IPS DF 6.9 (cell line): ENCODE data around the gene MAZ.
A peak's percentile ranks its signal among the peaks of the same experiment; 100 is the strongest.
"Not testable (repeated sequence)": the region's sequence is repeated elsewhere in the genome, so short reads cannot be mapped to it uniquely, and the experiment has no call there.

Source experiments
- DNase-seq: peaks from one replicate; pipeline ENCODE4 v3.0.0-alpha.2; 2013; ENCODE audit warnings: low read depth, low spot score
- H3K27ac ChIP-seq: one replicate; pipeline ENCODE4 v1.5.1; 2013; ENCODE audit warnings: low read length, control low read depth
- H3K27me3 ChIP-seq: 2 replicates; pipeline ENCODE4 v1.6.1; 2013; ENCODE audit warnings: mild to moderate bottlenecking, low read length; ENCODE audit not compliant: control insufficient read depth, insufficient read depth
- H3K36me3 ChIP-seq: 2 replicates; pipeline ENCODE4 v1.6.1; 2013; ENCODE audit warnings: low read length; ENCODE audit not compliant: control insufficient read depth, insufficient read depth
- H3K4me1 ChIP-seq: 2 replicates; pipeline ENCODE4 v1.6.1; 2013; ENCODE audit warnings: low read length; ENCODE audit not compliant: control insufficient read depth, insufficient read depth
- H3K4me3 ChIP-seq: 2 replicates; pipeline ENCODE4 v1.5.1; 2013; ENCODE audit warnings: mild to moderate bottlenecking, low read length
- H3K9me3 ChIP-seq: 2 replicates; pipeline ENCODE4 v1.6.1; 2013; ENCODE audit warnings: low read length, inconsistent platforms; ENCODE audit not compliant: control insufficient read depth, insufficient read depth
- WGBS: extraction: QIAGEN DNeasy Blood & Tissue Kit; methylation state at CpG from one replicate; pipeline ENCODE4 v1.1.7; 2013; ENCODE audit warnings: mixed read lengths, missing lambda C conversion rate; ENCODE audit not compliant: insufficient read length, insufficient coverage; 5-methylcytosine and 5-hydroxymethylcytosine counted together

The MAZ gene

GRCh38 chr16:29784901-29785500, 21.3 kb upstream of the MAZ start:
- Histone ChIP-seq H3K9me3 (no peaks in the 10 kb centered on the region), H3K36me3 (no peaks in the 10 kb centered on the region), H3K4me1 (no peaks in the 10 kb centered on the region), H3K27me3 (no peaks in the 10 kb centered on the region), H3K27ac (no peak overlapping the region), H3K4me3 (no peak overlapping the region; the same call in 1 of the 2 replicates)
- WGBS = no CpG with 5 or more reads among the region's 38 CpGs
- peak; percentile 86 for DNase-seq

- not testable (repeated sequence) for DNase-seq, H3K4me3 ChIP-seq, H3K27me3 ChIP-seq, H3K36me3 ChIP-seq, H3K27ac ChIP-seq, H3K9me3 ChIP-seq, H3K4me1 ChIP-seq
- no CpG with 5 or more reads among the region's 4 CpGs for WGBS
Measured at GRCh38 chr16:29787155-29787554, 19.2 kb upstream of the MAZ start.

GRCh38 chr16:29789775-29790182, 16.6 kb upstream of the MAZ start:
- Histone ChIP-seq H3K27me3 (no peaks in the 10 kb centered on the region), H3K4me3 (peak overlapping the region; percentile 50; the same call in 1 of the 2 replicates), H3K36me3 (no peaks in the 10 kb centered on the region), H3K9me3 (no peaks in the 10 kb centered on the region), H3K4me1 (no peaks in the 10 kb centered on the region), H3K27ac (no peak overlapping the region)
- DNase-seq = no peak
- no CpG with 5 or more reads among the region's 20 CpGs for WGBS

- Histone ChIP-seq H3K27ac (no peak within 1 kb of the TSS), H3K27me3 (no peaks in the 10 kb centered on the region), H3K4me3 (peak within 1 kb of the TSS; percentile 86), H3K4me1 (no peaks in the 10 kb centered on the region), H3K9me3 (no peaks in the 10 kb centered on the region), H3K36me3 (no peaks in the 10 kb centered on the region)
- no CpG with 5 or more reads among the region's 67 CpGs for WGBS
- DNase-seq = peak; percentile 96
Measured at GRCh38 chr16:29790183-29790948, 16.0 kb upstream of the MAZ start, which contains the start of gene KIF22. Gene KIF22 (plus strand): TSS chr16:29790751. CDS start chr16:29790760, 9 bp downstream.

GRCh38 chr16:29790949-29791844, 15.1 kb upstream of the MAZ start:
- WGBS = no CpG with 5 or more reads among the region's 31 CpGs
- Histone ChIP-seq H3K4me3 (peak overlapping the region; percentile 86), H3K36me3 (no peaks in the 10 kb centered on the region), H3K9me3 (no peaks in the 10 kb centered on the region), H3K27ac (no peak overlapping the region), H3K27me3 (no peaks in the 10 kb centered on the region), H3K4me1 (no peaks in the 10 kb centered on the region)
- no peak for DNase-seq

DNA sequence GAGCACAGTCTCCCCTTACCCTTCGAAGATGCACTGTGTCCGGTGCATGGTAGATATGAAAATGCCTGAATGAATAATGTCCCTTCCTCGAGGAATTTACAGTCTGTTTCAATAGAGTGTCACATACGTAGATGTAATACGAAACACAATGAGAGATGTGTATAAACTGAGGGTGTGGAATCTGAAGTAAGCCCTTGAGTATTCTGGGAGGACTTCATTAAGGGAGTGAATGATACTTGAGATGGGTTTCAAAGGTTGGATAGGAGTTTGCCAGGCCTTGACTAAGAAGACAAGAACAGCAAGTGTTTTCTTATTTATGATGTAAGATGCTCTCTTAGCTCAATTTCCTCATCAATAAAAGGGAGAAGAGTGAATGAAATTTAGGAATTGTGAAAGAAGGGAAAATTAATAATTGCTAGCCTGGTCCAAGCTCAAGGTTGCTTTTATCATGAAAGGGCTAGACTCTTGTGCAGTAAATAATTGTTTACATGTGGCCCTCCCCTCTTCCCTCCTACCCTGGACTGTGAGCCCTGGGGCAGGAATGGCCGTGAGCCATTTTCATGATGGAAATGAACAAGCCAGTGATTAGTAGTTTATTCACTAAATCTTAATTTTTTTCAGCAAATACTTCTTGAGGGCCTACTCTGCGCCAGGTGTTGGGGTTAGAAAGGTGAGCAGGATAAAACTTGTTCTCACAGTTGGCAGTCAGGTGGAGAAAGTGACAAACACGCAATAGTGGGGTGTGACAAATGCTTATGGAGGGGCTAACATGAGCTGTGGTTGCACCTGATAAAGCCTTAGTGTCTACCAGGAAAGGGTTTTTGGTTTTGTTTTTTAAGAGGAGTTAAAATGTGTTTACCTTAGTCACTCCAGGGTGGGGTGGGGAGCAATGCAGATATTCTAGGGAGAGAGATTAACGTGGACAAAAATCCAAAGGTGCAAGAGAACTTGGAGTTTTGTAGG, 14.2 kb upstream of the MAZ start:
- no peak for DNase-seq
- Histone ChIP-seq H3K4me1 (no peaks in the 10 kb centered on the region), H3K9me3 (no peaks in the 10 kb centered on the region), H3K27ac (no peak overlapping the region), H3K27me3 (no peaks in the 10 kb centered on the region), H3K4me3 (peak overlapping the region; percentile 86; the same call in 1 of the 2 replicates), H3K36me3 (peaks cover 6% of the 10 kb centered on the region; the same call in 1 of the 2 replicates)
- no CpG with 5 or more reads among the region's 9 CpGs for WGBS

DNA sequence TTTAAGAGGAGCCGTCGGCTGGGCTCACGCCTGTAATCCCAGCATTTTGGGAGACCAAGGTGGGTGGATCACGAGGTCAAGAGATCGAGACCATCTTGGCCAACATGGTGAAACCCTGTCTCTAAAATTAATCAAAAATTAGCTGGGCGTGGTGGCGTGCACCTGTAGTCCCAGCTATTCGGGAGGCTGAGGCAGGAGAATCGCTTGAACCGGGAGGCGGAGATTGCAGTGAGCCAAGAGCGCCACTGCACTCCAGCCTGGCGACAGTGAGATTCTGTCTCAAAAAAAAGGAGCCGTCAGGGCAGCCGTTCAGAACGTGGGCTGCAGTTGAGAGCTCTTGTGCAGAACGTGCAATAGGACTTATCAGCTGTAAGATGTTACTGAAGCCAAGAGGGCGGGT, 13.2 kb upstream of the MAZ start:
- WGBS = no CpG with 5 or more reads among the region's 18 CpGs
- peaks cover 13% of the 10 kb centered on the region; the same call in 1 of the 2 replicates for H3K36me3 ChIP-seq
- not testable (repeated sequence) for H3K27me3 ChIP-seq, H3K4me3 ChIP-seq, DNase-seq, H3K9me3 ChIP-seq, H3K27ac ChIP-seq, H3K4me1 ChIP-seq

DNA sequence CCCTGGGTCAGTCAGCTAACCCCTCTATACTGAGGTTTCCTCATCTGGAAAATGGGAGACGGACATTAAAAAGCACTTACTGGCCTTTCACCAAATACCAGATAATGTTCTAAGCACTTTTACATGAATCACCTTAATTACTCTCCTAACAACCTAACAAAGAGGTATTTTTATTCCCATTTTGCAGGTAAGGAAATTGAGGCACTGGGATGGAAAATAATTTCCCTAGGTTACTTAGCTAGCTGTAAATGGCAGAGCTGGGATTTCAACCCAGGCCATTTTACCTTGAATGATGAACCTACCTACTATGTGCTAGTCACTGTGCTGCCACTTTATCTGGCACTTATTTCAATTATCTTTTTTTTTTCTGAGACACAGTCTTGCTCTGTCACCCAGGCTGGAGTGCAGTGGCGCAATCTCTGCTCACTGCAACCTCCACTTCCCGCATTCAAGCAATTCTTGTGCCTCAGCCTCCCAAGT, 12.1 kb upstream of the MAZ start:
- no peaks in the 10 kb centered on the region for H3K9me3 ChIP-seq
- no peak overlapping the region for H3K4me3 ChIP-seq
- DNase-seq = no peak
- no peaks in the 10 kb centered on the region for H3K27me3 ChIP-seq
- H3K4me1 ChIP-seq = no peaks in the 10 kb centered on the region
- H3K27ac ChIP-seq = no peak overlapping the region
- no CpG with 5 or more reads among the region's 3 CpGs for WGBS
- H3K36me3 ChIP-seq = peaks cover 23% of the 10 kb centered on the region

- Histone ChIP-seq H3K9me3 (no peaks in the 10 kb centered on the region), H3K27me3 (no peaks in the 10 kb centered on the region), H3K36me3 (peaks cover 33% of the 10 kb centered on the region), H3K4me3 (no peak overlapping the region), H3K27ac (no peak overlapping the region), H3K4me1 (no peaks in the 10 kb centered on the region; the same call in 1 of the 2 replicates)
- DNase-seq = no peak
- no CpG with 5 or more reads among the region's 8 CpGs for WGBS
Measured at GRCh38 chr16:29802416-29802935, 3.9 kb upstream of the MAZ start.
